ENCODE results near the gene POLR3C. TPM values are rescaled to one million over a fixed set of nuclear protein-coding genes. Genes with fewer than 3 reads are reported as not detected.

Gene POLR3C
- total RNA-seq (2022), result 48.0 and 48.8 TPM in 2 replicates
- Bru-seq, nascent RNA, result percentile 87 among the genes with signal in this experiment
- percentile 84 among the genes with signal in this experiment for BruChase-seq, experiment 1, labeled RNA remaining after a 2-hour chase
- BruChase-seq, experiment 2, labeled RNA remaining after a 6-hour chase, result percentile 85 among the genes with signal in this experiment
- long read RNA-seq, transcript POLR3C-201 (15 exons, 1,851 nt), result major isoform, 59 of 122 reads
- long read RNA-seq, partial matches to known transcripts, result 13 of 122 reads
- long read RNA-seq, other reads (novel, unspliced or antisense), result 50 of 122 reads

GRCh38 chr1:145823565-145824498 lies at the start of gene POLR3C, which contains the start of gene RNF115:
TSS of gene POLR3C (plus strand) at chr1:145824200. CDS start at chr1:145825777, 1,577 bp downstream.
TSS of gene RNF115 (minus strand) at chr1:145824095. CDS start at chr1:145823873, 222 bp downstream.
- CTCF ChIA-PET, result interaction anchor here (0.8 to 2.5 kb wide), 2 partner anchors 21 kb away, joined by 5 to 11 read pairs; partner anchors contain the start of gene NUDT17
- BruUV-seq (replicated peaks), result no TSS peak
- no peaks in the 10 kb centered on the region for H3K9me3 Mint-ChIP-seq (ENCODE audit: unreplicated experiment)
- Histone ChIP-seq H3K9me3 (no peaks in the 10 kb centered on the region), H3K27me3 (replicated peaks; ENCODE audit: control insufficient read depth, insufficient read depth, low read length) (no peaks in the 10 kb centered on the region), H3K4me1 (no peaks in the 10 kb centered on the region), H3K36me3 (ENCODE audit: control insufficient read depth, insufficient read depth, low read length) (no peaks in the 10 kb centered on the region), H3K4me3 (ENCODE audit: low read depth, low read length) (peak within 1 kb of the TSS; percentile 64)
- intact Hi-C loops (cut with micrococcal nuclease; ENCODE audit: unreplicated experiment), result loop anchor here (1.0 to 5.0 kb wide), 2 partner anchors 42 to 84 kb away; no protein-coding TSS in a partner anchor
- no peaks in the 10 kb centered on the region for H3K4me1 Mint-ChIP-seq (ENCODE audit: low read depth, unreplicated experiment)
- TF ChIP-seq, protein P1, sequence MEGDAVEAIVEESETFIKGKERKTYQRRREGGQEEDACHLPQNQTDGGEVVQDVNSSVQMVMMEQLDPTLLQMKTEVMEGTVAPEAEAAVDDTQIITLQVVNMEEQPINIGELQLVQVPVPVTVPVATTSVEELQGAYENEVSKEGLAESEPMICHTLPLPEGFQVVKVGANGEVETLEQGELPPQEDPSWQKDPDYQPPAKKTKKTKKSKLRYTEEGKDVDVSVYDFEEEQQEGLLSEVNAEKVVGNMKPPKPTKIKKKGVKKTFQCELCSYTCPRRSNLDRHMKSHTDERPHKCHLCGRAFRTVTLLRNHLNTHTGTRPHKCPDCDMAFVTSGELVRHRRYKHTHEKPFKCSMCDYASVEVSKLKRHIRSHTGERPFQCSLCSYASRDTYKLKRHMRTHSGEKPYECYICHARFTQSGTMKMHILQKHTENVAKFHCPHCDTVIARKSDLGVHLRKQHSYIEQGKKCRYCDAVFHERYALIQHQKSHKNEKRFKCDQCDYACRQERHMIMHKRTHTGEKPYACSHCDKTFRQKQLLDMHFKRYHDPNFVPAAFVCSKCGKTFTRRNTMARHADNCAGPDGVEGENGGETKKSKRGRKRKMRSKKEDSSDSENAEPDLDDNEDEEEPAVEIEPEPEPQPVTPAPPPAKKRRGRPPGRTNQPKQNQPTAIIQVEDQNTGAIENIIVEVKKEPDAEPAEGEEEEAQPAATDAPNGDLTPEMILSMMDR (IDR thresholded peaks at IDR 0.05; ENCODE audit: insufficient read depth in 1 of 2, low read depth in 1 of 2, low read length in 1 of 2, severe bottlenecking in 1 of 2, unreplicated experiment in 1 of 2), result no peak
- peak within 1 kb of the TSS; percentile 97 for H3K27ac Mint-ChIP-seq (ENCODE audit: unreplicated experiment)
- H3K4me3 Mint-ChIP-seq (ENCODE audit: unreplicated experiment), result peak within 1 kb of the TSS; percentile 98
- peaks cover 33% of the 10 kb centered on the region for H3K36me3 Mint-ChIP-seq (ENCODE audit: insufficient read depth, unreplicated experiment)
- POLR2A ChIA-PET, result interaction anchor here (0.6 to 1.5 kb wide), 7 partner anchors 10 to 117 kb away, joined by 3 to 7 read pairs (median 4); partner anchors contain the start of genes PDZK1 and PIAS3
- H3K27me3 Mint-ChIP-seq (ENCODE audit: insufficient read depth, unreplicated experiment), result no peaks in the 10 kb centered on the region
- peak; percentile 90 to 93 for DNase-seq

DNA sequence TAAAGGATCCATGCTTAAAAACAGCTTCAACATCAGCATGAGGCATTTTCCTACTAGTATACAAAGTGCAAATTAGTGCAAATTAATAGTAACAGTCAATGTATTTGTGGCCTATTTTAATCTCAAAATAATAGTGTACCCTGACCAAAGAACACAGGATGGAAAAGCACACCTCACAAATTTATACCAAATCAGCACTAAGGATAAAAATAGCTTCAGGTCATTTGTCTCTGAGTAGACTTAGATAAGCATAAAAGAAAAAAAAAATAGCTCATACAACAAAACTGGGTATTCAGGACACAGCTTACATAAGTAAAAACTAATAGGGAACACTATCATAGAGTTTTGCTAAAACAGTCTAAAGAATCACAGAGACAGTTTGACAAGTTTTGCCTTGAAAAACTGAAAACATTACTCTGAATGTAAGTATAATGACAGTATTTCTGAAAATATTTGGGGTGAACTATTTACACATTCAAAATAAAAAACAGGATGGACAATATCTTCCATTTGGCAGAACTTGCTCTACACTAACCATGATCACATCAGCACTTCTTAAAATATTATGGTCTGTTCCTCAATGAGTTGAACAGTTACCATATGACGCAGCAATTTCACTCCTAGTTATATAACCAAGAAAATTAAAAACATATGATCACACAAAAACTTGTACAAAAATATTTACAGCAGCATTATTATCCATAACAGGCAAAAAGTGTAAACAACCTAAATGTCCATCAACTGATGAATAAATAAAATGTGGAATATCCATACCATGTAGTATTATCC lies 46.4 kb upstream of the POLR3C start:
- Histone ChIP-seq H3K27me3 (replicated peaks; ENCODE audit: control insufficient read depth, insufficient read depth, low read length) (no peaks in the 10 kb centered on the region), H3K4me1 (peaks cover 7% of the 10 kb centered on the region), H3K9me3 (no peaks in the 10 kb centered on the region), H3K4me3 (ENCODE audit: low read depth, low read length) (no peak overlapping the region), H3K36me3 (ENCODE audit: control insufficient read depth, insufficient read depth, low read length) (no peaks in the 10 kb centered on the region; the same call in 1 of the 2 replicates)
- intact Hi-C loops (cut with micrococcal nuclease; ENCODE audit: unreplicated experiment), result no loop called here
- no TSS peak for BruUV-seq (replicated peaks)
- DNase-seq, result no peak
- H3K4me3 Mint-ChIP-seq (ENCODE audit: unreplicated experiment), result no peak overlapping the region
- peaks cover 23% of the 10 kb centered on the region for H3K4me1 Mint-ChIP-seq (ENCODE audit: low read depth, unreplicated experiment)
- POLR2A ChIA-PET, result no interaction called here
- CTCF ChIA-PET, result no interaction called here
- no peak overlapping the region for H3K27ac Mint-ChIP-seq (ENCODE audit: unreplicated experiment)
- H3K36me3 Mint-ChIP-seq (ENCODE audit: insufficient read depth, unreplicated experiment), result peaks cover 24% of the 10 kb centered on the region
- no peaks in the 10 kb centered on the region for H3K27me3 Mint-ChIP-seq (ENCODE audit: insufficient read depth, unreplicated experiment)
- no peaks in the 10 kb centered on the region for H3K9me3 Mint-ChIP-seq (ENCODE audit: unreplicated experiment)
- TF ChIP-seq, protein P1 (IDR thresholded peaks at IDR 0.05; ENCODE audit: insufficient read depth in 1 of 2, low read depth in 1 of 2, low read length in 1 of 2, severe bottlenecking in 1 of 2, unreplicated experiment in 1 of 2), result no peak
